Measurements from ENCODE around the gene GTF2IRD2. TPM values are rescaled to one million over a fixed set of nuclear protein-coding genes. Genes with fewer than 3 reads are reported as not detected.
"Not testable (repeated sequence)": the region's sequence is repeated elsewhere in the genome, so short reads cannot be mapped to it uniquely, and the experiment has no call there.

GTF2IRD2 gene
- total and polyA plus RNA-seq, 2 of the 8 experiments (the other 6 are each of a cell fraction or from before 2014, with no cell fraction given), result 4.1 to 4.3 TPM

DNA sequence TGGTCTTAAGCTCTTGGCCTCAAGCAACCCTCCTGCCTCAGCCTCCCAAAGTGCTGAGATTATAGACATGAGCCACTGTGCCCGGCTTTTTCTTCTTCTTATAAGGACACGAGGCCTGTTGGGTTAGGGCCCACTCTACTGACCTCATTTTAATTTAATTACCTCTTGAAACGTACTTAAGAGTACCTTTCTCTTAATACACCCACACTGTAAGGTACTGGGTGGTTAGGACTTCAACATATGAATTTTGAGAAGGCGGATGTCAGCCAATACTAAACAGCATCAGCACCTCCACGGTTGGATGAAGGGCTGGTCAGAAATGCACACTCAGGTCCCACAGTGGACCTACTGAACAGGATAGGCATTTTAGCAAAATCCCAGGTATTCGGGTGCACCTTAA, 69.7 kb downstream of the GTF2IRD2 start:
- not testable (repeated sequence) for H3K79me2 ChIP-seq (ENCODE audit: control insufficient read depth in 1 of 2, insufficient read depth in 2 of 2, low read length in 2 of 2); H2BK12ac ChIP-seq (ENCODE audit: low read depth, low read length); H3K9me3 ChIP-seq (ENCODE audit: insufficient read depth in 2 of 2, low read depth in 1 of 2, low read length in 1 of 2)

DNA sequence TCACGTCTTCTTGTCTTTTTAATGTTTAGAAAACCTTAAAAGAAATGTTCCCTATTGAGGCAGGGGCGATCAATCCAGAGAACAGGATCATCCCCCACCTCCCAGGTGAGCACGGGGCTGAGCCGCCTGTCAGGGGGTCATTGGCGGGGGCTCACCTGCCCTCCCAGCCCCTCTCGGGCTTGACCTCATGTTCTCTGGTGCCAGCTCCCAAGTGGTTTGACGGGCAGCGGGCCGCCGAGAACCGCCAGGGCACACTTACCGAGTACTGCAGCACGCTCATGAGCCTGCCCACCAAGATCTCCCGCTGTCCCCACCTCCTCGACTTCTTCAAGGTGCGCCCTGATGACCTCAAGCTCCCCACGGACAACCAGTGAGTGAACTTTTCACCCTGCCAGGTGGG, 72.4 kb downstream of the GTF2IRD2 start:
- H3K4ac ChIP-seq (replicated peaks; ENCODE audit: insufficient read length, low read depth, low read length); FAIRE-seq; H3K79me2 ChIP-seq (ENCODE audit: control insufficient read depth in 1 of 2, insufficient read depth in 2 of 2, low read length in 2 of 2); CTCF ChIA-PET (ENCODE audit: partially characterized antibody); H3K4me1 ChIP-seq (replicated peaks in 1 of 4; ENCODE audit: control insufficient read depth in 3 of 4, insufficient read depth in 4 of 4, low read length in 3 of 4); H3K14ac ChIP-seq (ENCODE audit: insufficient read length); H4K8ac ChIP-seq (ENCODE audit: extremely low read depth, insufficient read depth, low read length); H3K27me3 ChIP-seq (replicated peaks in 1 of 4; ENCODE audit: control insufficient read depth in 3 of 4, extremely low read depth in 1 of 4, insufficient read depth in 3 of 4, low read length in 3 of 4); H4K5ac ChIP-seq (ENCODE audit: insufficient read length, low read depth, low read length); H3K23ac ChIP-seq (ENCODE audit: insufficient read length); H3K23me2 ChIP-seq (ENCODE audit: low read depth, low read length); H3K4me3 ChIP-seq (ENCODE audit: extremely low read depth in 1 of 4, insufficient read depth in 2 of 4, low read depth in 3 of 4, low read length in 4 of 4); H4K91ac ChIP-seq (replicated peaks; ENCODE audit: insufficient read length, low read length); DNase-seq (ENCODE audit: low read depth in 1 of 2, low spot score in 2 of 2); H3K9me3 ChIP-seq (ENCODE audit: insufficient read depth in 2 of 2, low read depth in 1 of 2, low read length in 1 of 2); H2AK5ac ChIP-seq (ENCODE audit: low read depth, low read length); H2BK12ac ChIP-seq (ENCODE audit: low read depth, low read length); H2BK15ac ChIP-seq (ENCODE audit: low read length); H3K18ac ChIP-seq (ENCODE audit: extremely low read depth, low read length); H3K56ac ChIP-seq (replicated peaks; ENCODE audit: insufficient read length, low read depth, low read length); H4K20me1 ChIP-seq (replicated peaks in 1 of 2; ENCODE audit: control insufficient read depth in 1 of 2, insufficient read depth in 2 of 2, low read length in 2 of 2); H2BK120ac ChIP-seq (replicated peaks; ENCODE audit: low read depth, low read length); H2BK5ac ChIP-seq (ENCODE audit: low read depth, low read length); H3K27ac ChIP-seq (ENCODE audit: low read depth, low read length); H3K36me3 ChIP-seq (ENCODE audit: control insufficient read depth in 2 of 4, insufficient read depth in 4 of 4, low read length in 3 of 4); H3K9ac ChIP-seq (replicated peaks in 1 of 4; ENCODE audit: extremely low read depth in 1 of 4, low read depth in 3 of 4, low read length in 3 of 4); POLR2A ChIA-PET (ENCODE audit: partially characterized antibody); H3K79me1 ChIP-seq (ENCODE audit: low read depth, low read length); H2AFZ ChIP-seq (ENCODE audit: low read length); H2BK20ac ChIP-seq (ENCODE audit: low read length); H3K4me2 ChIP-seq (ENCODE audit: insufficient read depth in 1 of 2, low read depth in 2 of 2, low read length in 2 of 2): not testable (repeated sequence)
- WGBS, 2 experiments (ENCODE audit: extremely low coverage in 1 of 2, insufficient coverage in 1 of 2, insufficient read length in 1 of 2, insufficient replicate concordance in 2 of 2, low coverage in 1 of 2, low lambda C conversion rate in 2 of 2, missing lambda C conversion rate in 1 of 2), result 90% methylated on average over 8 of the region's 17 CpGs; no CpG with 5 or more reads in 1 of the 2 experiments

More for the DNA sequence above, 69.7 kb downstream of the GTF2IRD2 start:
- 90% methylated on average over 3 of the region's 6 CpGs; no CpG with 5 or more reads in 1 of the 2 experiments for WGBS, 2 experiments (ENCODE audit: extremely low coverage in 1 of 2, insufficient coverage in 1 of 2, insufficient read length in 1 of 2, insufficient replicate concordance in 2 of 2, low coverage in 1 of 2, low lambda C conversion rate in 2 of 2, missing lambda C conversion rate in 1 of 2)
- H4K91ac ChIP-seq (replicated peaks; ENCODE audit: insufficient read length, low read length); H4K20me1 ChIP-seq (replicated peaks in 1 of 2; ENCODE audit: control insufficient read depth in 1 of 2, insufficient read depth in 2 of 2, low read length in 2 of 2); H2AFZ ChIP-seq (ENCODE audit: low read length); H2BK20ac ChIP-seq (ENCODE audit: low read length); H3K9ac ChIP-seq (replicated peaks in 1 of 4; ENCODE audit: extremely low read depth in 1 of 4, low read depth in 3 of 4, low read length in 3 of 4); H3K56ac ChIP-seq (replicated peaks; ENCODE audit: insufficient read length, low read depth, low read length); POLR2A ChIA-PET (ENCODE audit: partially characterized antibody); H3K36me3 ChIP-seq (ENCODE audit: control insufficient read depth in 2 of 4, insufficient read depth in 4 of 4, low read length in 3 of 4); H2BK15ac ChIP-seq (ENCODE audit: low read length); H3K23ac ChIP-seq (ENCODE audit: insufficient read length); H3K4me1 ChIP-seq (replicated peaks in 1 of 4; ENCODE audit: control insufficient read depth in 3 of 4, insufficient read depth in 4 of 4, low read length in 3 of 4); H3K79me1 ChIP-seq (ENCODE audit: low read depth, low read length); H3K27me3 ChIP-seq (replicated peaks in 1 of 4; ENCODE audit: control insufficient read depth in 3 of 4, extremely low read depth in 1 of 4, insufficient read depth in 3 of 4, low read length in 3 of 4); H4K8ac ChIP-seq (ENCODE audit: extremely low read depth, insufficient read depth, low read length); FAIRE-seq; H3K4me3 ChIP-seq (ENCODE audit: extremely low read depth in 1 of 4, insufficient read depth in 2 of 4, low read depth in 3 of 4, low read length in 4 of 4); H3K23me2 ChIP-seq (ENCODE audit: low read depth, low read length); H2BK120ac ChIP-seq (replicated peaks; ENCODE audit: low read depth, low read length); H3K4me2 ChIP-seq (ENCODE audit: insufficient read depth in 1 of 2, low read depth in 2 of 2, low read length in 2 of 2); H3K14ac ChIP-seq (ENCODE audit: insufficient read length); H4K5ac ChIP-seq (ENCODE audit: insufficient read length, low read depth, low read length); CTCF ChIA-PET (ENCODE audit: partially characterized antibody); H2AK5ac ChIP-seq (ENCODE audit: low read depth, low read length); H3K27ac ChIP-seq (ENCODE audit: low read depth, low read length); H3K18ac ChIP-seq (ENCODE audit: extremely low read depth, low read length); DNase-seq (ENCODE audit: low read depth in 1 of 2, low spot score in 2 of 2); H2BK5ac ChIP-seq (ENCODE audit: low read depth, low read length); H3K4ac ChIP-seq (replicated peaks; ENCODE audit: insufficient read length, low read depth, low read length): not testable (repeated sequence)
